ENCODE measurements around the gene LRRC37A3.
"Not testable (repeated sequence)": the region's sequence is repeated elsewhere in the genome, so short reads cannot be mapped to it uniquely, and the experiment has no call there.

DNA sequence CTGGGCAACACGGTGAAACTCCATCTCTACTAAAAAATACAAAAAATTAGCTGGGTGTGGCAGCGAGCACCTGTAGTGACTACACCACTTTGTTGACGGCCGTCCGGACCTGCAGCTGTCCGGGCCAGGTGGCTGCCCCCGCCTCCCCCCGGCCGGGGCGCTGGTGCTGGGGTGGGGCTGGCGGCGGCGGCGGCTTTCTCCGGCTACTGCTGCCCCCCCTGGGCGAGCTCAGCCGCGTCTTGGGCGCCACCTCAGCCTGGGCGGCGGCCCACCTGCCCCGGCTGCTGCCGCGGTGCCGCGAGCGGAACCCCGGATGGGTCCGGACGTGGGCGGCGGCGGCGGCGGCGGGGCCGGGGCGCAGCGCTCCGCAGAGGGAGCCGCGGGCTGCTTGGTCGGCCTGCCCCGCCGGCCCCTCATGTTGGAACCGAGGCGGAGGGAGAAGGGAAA, 413 bp downstream of the LRRC37A3 start:
- not testable (repeated sequence) for TF ChIP-seq ZNF274 (IDR thresholded peaks at IDR 0.05; ENCODE audit: low read depth, low read length); YY1 (IDR thresholded peaks at IDR 0.05; ENCODE audit: insufficient read depth, insufficient read length)
